GM21825 (cell line): ENCODE measurements around the gene RAC3.

Source experiments
- ATAC-seq: cut with Tn5 transposase; IDR thresholded peaks from one replicate; pipeline ENCODE4 v1.9.1; 2021; ENCODE audit warnings: mild to moderate bottlenecking, moderate library complexity; ENCODE audit not compliant: unreplicated experiment

RAC3 gene

GRCh38 chr17:82011617-82012187 is 19.8 kb upstream of the RAC3 start:
- no peak for ATAC-seq

- ATAC-seq = no peak
Observed at GRCh38 chr17:82012261-82012639, 19.2 kb upstream of the RAC3 start.

DNA sequence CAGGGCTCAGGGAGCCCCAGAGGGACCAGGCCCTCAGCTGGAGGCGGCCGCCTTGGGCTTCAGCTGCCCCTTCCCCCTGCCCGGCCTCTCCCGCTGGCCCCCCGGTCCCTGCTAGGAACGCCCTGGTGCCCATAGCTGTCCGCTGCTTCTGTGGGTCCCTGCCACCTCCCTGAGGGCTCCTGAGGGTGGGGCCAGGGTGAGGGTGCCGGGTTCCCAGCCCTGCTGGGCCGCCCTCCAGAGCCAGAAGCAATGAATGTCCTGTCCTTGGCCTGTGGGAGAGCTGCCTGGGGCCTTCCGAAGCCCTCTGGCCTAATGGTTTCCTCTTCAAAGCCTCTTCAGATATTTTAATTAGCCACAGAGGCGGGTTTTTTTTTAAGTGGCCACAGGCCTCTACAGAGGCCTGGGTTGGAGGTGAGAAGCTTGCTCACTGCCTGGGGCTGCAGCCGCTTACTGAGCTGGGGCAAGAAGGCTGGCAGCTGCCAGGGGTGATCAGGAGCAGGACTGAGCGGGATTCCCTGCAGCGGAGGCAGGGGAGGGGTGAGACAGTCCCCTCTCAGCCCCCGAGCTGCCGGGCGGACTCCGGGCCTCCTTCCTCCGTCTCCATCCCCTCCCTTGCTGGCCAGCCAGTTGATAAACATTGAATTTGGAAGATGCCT is 18.7 kb upstream of the RAC3 start:
- ATAC-seq = no peak

GRCh38 chr17:82013341-82013740 is 18.1 kb upstream of the RAC3 start:
- ATAC-seq = no peak

GRCh38 chr17:82013772-82014321 is 17.6 kb upstream of the RAC3 start:
- ATAC-seq = no peak

GRCh38 chr17:82014432-82014831 is 17.0 kb upstream of the RAC3 start:
- ATAC-seq = no peak

- no peak for ATAC-seq
Observed at GRCh38 chr17:82014971-82015310, 16.5 kb upstream of the RAC3 start.

DNA sequence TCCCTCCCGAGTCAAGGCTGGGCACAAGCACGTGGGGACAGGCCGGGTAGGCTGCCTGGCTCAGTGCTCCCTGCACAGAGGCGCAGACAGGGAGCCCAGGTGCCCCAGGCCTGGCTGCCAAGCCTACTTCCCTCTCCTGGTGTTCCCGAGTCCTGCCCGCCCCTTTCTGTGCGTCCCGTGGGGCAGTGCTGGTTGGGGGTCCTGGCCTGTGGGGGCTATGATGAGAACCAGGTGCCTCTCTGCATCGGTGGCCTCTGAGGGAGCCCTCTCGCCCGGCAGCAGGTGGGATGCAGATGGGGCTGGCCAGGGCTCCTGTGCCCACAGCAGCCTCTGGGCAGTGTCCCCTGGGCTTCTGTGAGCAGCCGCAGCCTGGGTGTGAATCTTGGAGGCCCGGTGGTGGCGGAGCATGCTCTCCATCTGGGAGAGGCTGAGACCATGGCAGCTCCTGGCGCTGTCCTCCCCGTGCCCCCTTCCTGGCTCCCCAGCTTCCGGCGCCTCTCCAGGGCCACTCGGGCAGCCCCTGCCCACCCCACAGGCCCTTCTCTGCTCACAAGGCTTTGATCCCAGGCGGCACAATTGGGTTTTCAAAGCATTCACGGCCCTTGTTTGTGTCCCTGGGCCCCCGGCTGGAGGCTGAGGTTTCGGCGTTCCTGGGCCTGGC is 16.0 kb upstream of the RAC3 start:
- no peak for ATAC-seq

DNA sequence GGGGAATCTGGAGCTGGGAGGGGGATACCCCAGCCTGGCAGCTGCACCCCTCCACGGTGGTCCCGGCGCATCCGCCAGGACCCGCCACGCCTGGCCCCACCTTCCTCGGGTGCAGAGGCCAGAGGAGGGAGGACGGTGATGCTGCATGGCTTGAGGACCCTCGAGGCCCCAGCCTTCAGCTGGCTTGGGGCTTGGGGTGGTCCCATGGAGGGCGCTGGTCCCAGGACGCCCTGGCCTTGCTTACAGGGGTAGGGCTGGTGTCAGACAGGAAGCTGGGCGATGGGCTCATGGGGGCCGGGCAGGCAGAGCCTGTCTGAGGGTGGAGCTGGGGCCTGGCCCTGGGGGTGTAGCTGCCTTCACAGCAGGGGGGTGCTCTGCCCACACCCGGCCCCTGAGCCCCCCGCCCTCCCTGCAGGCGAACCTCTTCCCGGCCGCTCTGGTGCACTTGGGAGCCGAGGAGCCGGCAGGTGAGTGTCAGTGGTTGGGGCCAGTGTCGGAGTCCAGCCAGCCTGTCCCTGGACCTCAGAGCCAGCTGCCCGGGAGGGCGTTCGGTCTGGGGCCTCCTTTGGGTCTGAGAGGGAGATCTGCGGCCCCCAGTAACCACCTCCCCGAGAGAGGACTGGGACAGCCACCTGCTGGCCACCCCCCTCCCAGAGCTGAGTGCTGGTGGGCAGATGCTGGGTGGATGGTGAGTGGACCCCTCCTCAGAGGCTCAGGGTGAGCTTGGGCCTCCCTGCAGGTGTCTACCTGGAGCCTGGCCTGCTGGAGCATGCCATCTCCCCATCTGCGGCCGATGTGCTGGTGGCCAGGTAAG is 15.2 kb upstream of the RAC3 start:
- no peak for ATAC-seq

- ATAC-seq = no peak
Observed at GRCh38 chr17:82016875-82017459, 14.5 kb upstream of the RAC3 start.

DNA sequence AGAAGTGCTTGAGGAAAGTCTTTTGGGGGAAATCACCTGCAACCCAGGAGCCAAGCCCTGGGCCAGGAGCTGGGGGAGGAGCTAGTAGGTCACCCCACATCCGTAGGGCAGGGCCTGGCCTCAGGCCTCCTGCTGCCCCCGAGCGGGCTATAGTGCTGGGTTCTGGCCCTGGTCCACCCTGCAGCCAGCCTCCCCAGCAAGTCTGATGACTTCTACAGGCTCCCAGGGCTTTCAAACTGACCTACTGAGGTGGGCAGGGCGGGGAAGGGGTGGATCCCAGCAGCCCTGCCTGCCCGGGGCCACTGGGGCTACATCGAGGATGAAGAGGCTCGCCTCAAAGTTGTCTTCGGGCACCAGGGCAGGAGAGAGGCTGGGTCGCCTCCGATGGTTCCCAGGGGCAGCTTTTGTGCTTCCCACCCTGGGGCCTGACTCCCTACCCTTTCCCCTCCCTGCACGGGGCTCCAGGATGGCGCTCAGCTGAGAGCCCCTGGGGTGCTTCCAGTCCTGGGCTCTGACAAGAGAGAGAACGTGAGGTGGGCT is 13.8 kb upstream of the RAC3 start:
- ATAC-seq = no peak

DNA sequence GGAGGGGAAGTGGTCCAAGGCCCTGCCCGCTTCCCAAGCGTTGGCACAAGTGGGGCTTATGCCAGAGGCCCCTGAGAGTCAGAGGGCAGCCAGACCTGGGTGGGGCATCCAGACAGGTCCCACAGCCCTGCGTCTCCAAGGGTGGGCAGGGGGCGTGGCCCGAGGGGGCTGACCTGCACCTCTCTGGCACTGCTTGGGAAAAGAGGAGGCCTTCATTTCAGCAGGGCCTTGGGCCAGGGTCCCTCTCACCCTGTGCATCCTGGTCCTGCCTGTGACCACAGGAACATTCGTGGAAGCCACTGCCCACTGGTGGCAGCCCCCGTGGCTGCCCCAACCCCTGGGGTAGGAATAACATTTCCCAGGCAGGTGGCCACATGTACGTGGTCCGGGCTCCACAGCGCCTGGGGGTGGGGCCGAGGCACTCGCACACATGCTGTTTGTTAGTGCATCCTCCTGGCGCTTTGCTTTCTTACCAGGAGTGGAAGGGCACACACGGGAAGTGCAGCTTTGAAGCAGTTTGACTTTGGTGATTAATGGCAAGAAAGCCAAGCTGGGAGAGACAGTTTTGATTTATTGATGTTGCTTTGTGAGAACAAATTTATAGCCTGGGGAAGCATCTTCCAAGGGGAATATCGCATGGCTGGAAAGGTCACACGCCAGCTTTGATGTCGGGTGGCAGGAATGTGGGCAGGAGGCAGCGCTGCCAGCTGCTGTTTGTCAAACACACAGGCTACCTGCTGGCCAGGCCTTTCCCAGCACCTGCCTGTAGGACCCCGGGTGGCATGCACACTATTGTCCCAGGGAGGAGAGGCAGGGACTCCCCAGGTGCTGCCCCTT is 13.1 kb upstream of the RAC3 start:
- no peak for ATAC-seq

DNA sequence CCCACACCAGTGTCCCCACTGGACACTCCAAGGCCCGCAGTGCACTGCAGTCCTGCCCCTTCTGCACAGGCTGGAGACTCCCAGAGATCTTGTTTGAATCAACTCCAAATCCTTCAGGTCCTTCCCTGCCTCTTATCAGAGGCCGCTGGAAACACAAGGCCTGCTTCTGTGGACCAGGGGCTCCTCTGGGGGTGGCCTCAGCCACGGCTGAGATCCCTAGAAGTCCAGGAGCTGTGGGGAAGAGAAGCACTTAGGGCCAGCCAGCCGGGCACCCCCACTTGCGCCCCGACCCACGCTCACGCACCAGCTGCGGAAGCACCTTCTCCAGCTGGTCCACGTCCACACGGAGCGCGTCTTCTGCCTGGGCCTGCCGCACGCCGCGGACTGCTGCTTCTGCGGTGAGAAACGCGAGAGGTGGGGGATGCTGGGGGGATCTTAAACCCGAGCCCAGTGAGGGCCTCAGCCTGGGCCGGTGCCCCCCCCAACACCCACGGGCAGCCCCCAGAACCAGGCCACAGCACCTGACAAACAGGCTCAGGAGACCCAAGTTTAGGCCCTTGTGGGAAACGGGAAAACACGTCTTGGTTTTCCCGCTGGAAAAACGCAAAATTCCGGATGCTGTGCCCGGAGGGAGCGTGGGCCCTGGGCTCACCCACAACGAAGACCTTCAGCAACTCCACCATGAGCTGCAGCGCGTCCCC is 12.3 kb upstream of the RAC3 start:
- no peak for ATAC-seq

GRCh38 chr17:82019690-82020571 is 11.5 kb upstream of the RAC3 start:
- no peak for ATAC-seq

GRCh38 chr17:82020572-82021106 is 10.8 kb upstream of the RAC3 start:
- ATAC-seq = no peak

- ATAC-seq = no peak
Observed at GRCh38 chr17:82021107-82021899, 10.2 kb upstream of the RAC3 start.

DNA sequence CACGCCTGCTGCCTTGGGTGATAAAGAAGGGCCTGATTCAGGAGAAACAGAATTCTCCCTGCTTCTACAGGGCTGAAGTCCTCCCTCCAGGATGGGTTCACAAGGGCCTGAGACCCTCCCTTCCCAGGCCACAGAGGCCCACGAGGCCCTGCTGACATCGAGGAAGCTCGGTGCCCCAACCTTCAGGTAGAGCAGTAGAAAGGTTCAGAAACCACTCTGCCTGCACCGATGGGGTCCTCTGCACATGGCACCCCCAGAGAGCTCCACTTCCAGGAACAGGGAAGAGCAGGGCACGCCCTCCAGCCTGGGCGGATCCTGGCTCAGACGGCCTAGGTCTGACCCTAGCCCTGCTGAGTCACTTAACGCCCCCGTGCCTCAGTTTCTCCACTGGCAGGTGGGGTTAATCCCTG is 9.6 kb upstream of the RAC3 start:
- ATAC-seq = no peak
